Dermis lymphatic vessel endothelial cell (primary cell): ENCODE measurements around the gene TRIM21. TPM values are rescaled to one million over a fixed set of nuclear protein-coding genes. Genes with fewer than 3 reads are reported as not detected.

Experiments
- total RNA-seq: library from RNA; depleted of rRNA; stranded (reverse); fragments of >200 nt; gene quantifications from 2 replicates; pipeline ENCODE4 v1.2.1, GENCODE V29; 2014

Gene TRIM21
- total RNA-seq: 24.8 and 28.7 TPM in 2 replicates

DNA sequence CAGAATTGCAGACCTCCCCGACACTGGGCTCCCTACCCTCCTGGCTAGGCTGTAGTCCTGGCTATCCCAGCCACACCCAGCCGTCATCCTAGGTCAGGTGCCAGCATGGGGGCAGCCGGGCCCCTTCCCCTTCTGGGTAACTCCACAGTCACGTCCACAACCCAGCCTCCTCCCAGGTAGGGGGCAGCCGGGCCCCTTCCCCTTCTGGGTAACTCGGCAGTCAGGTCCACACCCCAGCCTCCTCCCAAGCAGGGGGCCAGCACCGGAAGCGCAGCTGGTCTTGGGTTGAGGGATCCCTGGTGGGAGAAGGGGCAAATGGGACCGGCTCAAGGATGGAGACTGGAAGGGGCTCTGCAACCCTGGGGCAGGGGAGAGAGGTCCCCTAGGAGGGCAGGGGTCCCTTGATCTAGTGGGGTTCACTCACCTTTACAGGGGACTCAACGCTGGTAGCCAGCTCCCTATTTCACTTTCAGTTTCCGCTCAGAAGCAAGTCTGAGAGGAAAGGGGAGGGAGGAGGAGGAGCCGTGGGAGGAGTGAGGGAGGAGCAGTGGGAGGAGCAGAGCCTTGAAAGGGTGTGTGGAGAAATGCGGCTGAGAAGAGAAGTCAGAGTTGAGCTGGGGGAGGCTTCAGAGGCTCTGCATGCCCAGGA is at the start of gene TRIM21:
TRIM21 (minus strand) TSS at position 494 of the 649 bp plus-strand sequence. CDS start 3,293 bp downstream, outside the sequence.

DNA sequence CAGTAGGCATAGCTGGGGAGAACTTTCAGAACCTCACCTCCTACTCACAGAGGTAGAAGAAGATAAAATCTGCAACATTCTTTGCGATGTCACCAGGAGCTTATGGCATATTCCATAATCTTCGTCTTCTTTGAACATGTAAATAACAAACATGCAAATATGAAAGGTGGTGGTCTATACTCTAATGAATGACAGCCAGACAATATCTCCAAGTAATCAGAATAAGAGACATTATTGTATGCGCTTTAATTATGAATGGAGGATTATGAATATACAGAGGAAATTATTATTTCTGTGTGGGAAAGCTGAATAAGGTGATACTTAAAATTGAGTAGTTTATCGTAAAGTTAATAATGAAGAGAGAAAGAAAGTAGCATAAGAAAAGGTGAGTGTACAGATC is 25.2 kb downstream of the TRIM21 start, which contains the start of gene OR52B4:
OR52B4 (minus strand) TSS at position 101 of the 400 bp plus-strand sequence; CDS start at position 10, 91 bp downstream.

Other genes with a start within 250 kb of the TRIM21 start
- gene OR52B4, start 25.3 kb downstream of the TRIM21 start, total RNA-seq: not detected in 2 replicates
- gene OR52K2, start 55.6 kb upstream of the TRIM21 start, total RNA-seq: not detected in 2 replicates
- not detected in 2 replicates for gene OR52K1, start 88.9 kb upstream of the TRIM21 start, total RNA-seq
- gene OR52M1, start 151.5 kb upstream of the TRIM21 start, total RNA-seq: not detected in 2 replicates
- gene OR52I2, start 188.0 kb upstream of the TRIM21 start, total RNA-seq: not detected in 2 replicates
- not detected in 2 replicates for gene OR52I1, start 200.3 kb upstream of the TRIM21 start, total RNA-seq
- 7.6 and 11.4 TPM in 2 replicates for gene TRIM68, start 214.5 kb upstream of the TRIM21 start, total RNA-seq
- not detected in 2 replicates for gene OR51D1, start 243.8 kb upstream of the TRIM21 start, total RNA-seq